ENCODE measurements around the gene CABP4.

DNA sequence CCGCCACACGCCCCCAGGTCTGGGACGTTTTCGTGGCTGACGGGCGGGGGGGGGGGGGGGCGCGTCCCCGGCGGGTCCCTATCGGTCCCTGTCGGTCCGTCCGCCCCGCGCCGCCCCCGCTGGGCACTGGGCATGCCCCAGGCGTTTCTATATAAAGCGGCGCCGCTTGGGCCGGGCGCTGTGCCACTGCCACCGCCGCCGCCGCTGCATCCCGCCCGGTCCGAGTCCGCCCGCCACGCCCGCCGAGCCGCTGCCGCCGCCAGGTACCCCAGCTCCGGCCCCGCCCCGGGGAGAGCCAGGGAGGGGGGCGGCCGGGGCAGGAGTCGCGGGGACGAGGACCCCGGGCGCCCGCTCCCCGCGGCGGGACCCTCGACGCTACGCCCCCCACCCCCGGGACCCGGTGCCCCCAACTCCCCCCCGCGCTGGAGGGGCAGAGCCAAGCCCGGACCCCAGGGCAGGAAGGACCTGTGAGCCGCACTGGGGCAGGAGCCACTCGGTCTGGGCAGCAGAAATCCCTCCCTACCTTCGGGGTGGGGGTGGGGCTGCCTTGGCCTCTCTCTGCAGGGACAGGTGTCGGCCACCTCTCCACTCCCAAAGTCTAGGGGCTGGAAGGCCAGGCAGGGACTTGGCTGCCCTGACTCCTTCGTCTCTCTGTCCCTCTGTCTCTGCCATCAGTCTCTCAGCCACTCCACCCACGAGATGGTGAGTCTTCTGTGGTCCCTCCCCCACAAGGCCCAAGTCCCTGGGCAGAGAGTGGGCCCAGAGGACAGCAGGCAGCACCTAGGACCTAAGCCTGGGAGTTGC, 39.5 kb upstream of the CABP4 start, which contains the start of gene CARNS1:
- TF ChIP-seq POLR2AphosphoS5 (IDR thresholded peaks at IDR 0.05) (no peak), POLR2A (IDR thresholded peaks at IDR 0.05) (no peak)
